Neural progenitor cell (in vitro differentiated cells): ENCODE measurements around the gene ZBTB20. TPM values are rescaled to one million over a fixed set of nuclear protein-coding genes. Genes with fewer than 3 reads are reported as not detected.

ENCODE experiments used
- DNase-seq: peaks from one replicate; pipeline ENCODE4 v3.0.0-alpha.2; 2016; ENCODE audit warnings: low spot score
- H2AFZ ChIP-seq: fragments of 200-600 bp; sonication (generic); replicated peaks from 2 replicates; pipeline ENCODE4 v1.6.1; 2016; ENCODE audit warnings: antibody characterized with exemption
- H3F3A ChIP-seq: fragments of 200-600 bp; sonication (generic); 2 replicates; pipeline ENCODE4 v1.6.1; 2016; ENCODE audit warnings: antibody characterized with exemption, low read depth
- H3K27ac ChIP-seq: fragments of 200-600 bp; sonication (generic); 2 replicates; pipeline ENCODE4 v1.5.1; 2016; ENCODE audit warnings: mild to moderate bottlenecking
- H3K27me3 ChIP-seq: fragments of 200-600 bp; sonication (generic); 2 replicates; pipeline ENCODE4 v1.6.1; 2016; ENCODE audit warnings: mild to moderate bottlenecking, moderate library complexity
- H3K36me3 ChIP-seq: fragments of 200-600 bp; sonication (generic); 2 replicates; pipeline ENCODE4 v1.5.1; 2016
- H3K4me1 ChIP-seq: fragments of 200-600 bp; sonication (generic); 2 replicates; pipeline ENCODE4 v1.6.1; 2016; ENCODE audit warnings: mixed run types
- H3K4me2 ChIP-seq: fragments of 200-600 bp; sonication (generic); 2 replicates; pipeline ENCODE4 v1.6.1; 2016
- H3K4me3 ChIP-seq: fragments of 200-600 bp; sonication (generic); 2 replicates; pipeline ENCODE4 v1.5.1; 2016
- H3K79me2 ChIP-seq: fragments of 200-600 bp; sonication (generic); 2 replicates; pipeline ENCODE4 v1.6.1; 2016; ENCODE audit warnings: low read depth
- H3K9ac ChIP-seq: fragments of 200-600 bp; sonication (generic); 2 replicates; pipeline ENCODE4 v1.6.1; 2016
- H3K9me3 ChIP-seq: fragments of 200-600 bp; sonication (generic); 2 replicates; pipeline ENCODE4 v1.5.1; 2016; ENCODE audit warnings: low read depth
- H4K20me1 ChIP-seq: fragments of 200-600 bp; sonication (generic); 2 replicates; pipeline ENCODE4 v1.6.1; 2016; ENCODE audit warnings: low read depth
- H3K27ac Mint-ChIP-seq: 3 replicates; pipeline ENCODE4 v1.8.0; 2021; ENCODE audit warnings: mixed read lengths
- H3K27me3 Mint-ChIP-seq: 2 replicates; pipeline ENCODE4 v1.8.0; 2022; ENCODE audit warnings: low read depth, mild to moderate bottlenecking, inconsistent platforms, moderate library complexity, mixed read lengths; ENCODE audit not compliant: insufficient read depth
- H3K36me3 Mint-ChIP-seq: 3 replicates; pipeline ENCODE4 v1.8.0; 2021; ENCODE audit warnings: mixed read lengths
- H3K4me1 Mint-ChIP-seq: 3 replicates; pipeline ENCODE4 v1.8.0; 2021; ENCODE audit warnings: mixed read lengths
- H3K4me3 Mint-ChIP-seq: 3 replicates; pipeline ENCODE4 v1.8.0; 2021; ENCODE audit warnings: mild to moderate bottlenecking, moderate library complexity, mixed read lengths
- H3K9me3 Mint-ChIP-seq: 3 replicates; pipeline ENCODE4 v1.8.0; 2020; ENCODE audit warnings: mixed read lengths
- EZH2 ChIP-seq: fragments of 200-600 bp; sonication (generic); IDR thresholded peaks from 2 replicates; pipeline ENCODE4 v1.6.1; 2017; ENCODE audit warnings: antibody characterized with exemption, mild to moderate bottlenecking, moderate library complexity
- EZH2phosphoT487 ChIP-seq: fragments of 200-600 bp; sonication (generic); IDR thresholded peaks from 2 replicates; pipeline ENCODE4 v1.6.1; 2017; ENCODE audit warnings: antibody characterized with exemption
- total RNA-seq: library from RNA; depleted of rRNA; stranded (reverse); fragments of >200 nt; gene quantifications from 2 replicates; pipeline ENCODE4 v1.2.3, GENCODE V29; 2015; ENCODE audit warnings: low replicate concordance
- TF ChIP-seq, protein P1 (sequence below): fragments of 200-600 bp; sonication (generic); IDR thresholded peaks from 2 replicates; pipeline ENCODE4 v1.5.1; 2017; ENCODE audit warnings: antibody characterized with exemption, mild to moderate bottlenecking

Gene ZBTB20
- total RNA-seq, 1 donor from 2014 or later: 1.9 TPM

DNA sequence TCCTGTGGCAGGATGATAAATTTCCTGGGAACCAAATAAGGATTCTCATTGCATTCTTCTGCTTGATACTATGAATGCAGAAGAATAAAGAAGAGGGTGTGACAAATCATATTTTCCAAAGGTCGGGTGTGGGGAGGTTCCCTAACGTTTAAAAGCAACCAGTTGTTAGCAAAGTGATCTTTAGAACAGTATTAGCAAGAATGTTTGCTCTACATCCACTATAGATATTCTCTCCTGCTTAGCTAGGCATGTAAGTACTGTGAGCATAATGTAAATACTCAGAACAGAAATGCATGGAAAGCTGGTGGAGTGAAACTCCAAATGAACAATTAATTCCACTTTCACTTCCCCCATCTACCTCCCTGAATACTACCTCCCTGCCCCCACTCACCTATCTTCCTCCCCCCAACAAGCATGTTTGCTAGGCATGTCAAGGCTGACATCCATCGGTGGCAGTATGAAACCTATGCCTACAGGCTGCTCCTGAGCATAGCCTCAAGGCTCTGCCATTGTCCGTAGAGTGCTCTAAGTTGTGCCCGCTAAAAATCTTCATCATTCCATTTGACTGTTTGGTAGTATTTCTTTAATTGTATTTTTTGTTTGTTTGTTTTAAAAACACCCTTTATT lies 523.6 kb downstream of the ZBTB20 start:
- Histone ChIP-seq H3K27ac (no peak overlapping the region), H3F3A (no peaks in the 10 kb centered on the region), H2AFZ (no peak overlapping the region), H3K9ac (no peak overlapping the region), H3K4me3 (no peak overlapping the region), H3K79me2 (no peaks in the 10 kb centered on the region), H3K27me3 (no peaks in the 10 kb centered on the region), H3K9me3 (no peaks in the 10 kb centered on the region), H4K20me1 (no peaks in the 10 kb centered on the region), H3K36me3 (no peaks in the 10 kb centered on the region), H3K4me1 (no peaks in the 10 kb centered on the region), H3K4me2 (no peak overlapping the region)
- TF ChIP-seq EZH2phosphoT487 (no peak), EZH2 (no peak)
- TF ChIP-seq, protein P1, sequence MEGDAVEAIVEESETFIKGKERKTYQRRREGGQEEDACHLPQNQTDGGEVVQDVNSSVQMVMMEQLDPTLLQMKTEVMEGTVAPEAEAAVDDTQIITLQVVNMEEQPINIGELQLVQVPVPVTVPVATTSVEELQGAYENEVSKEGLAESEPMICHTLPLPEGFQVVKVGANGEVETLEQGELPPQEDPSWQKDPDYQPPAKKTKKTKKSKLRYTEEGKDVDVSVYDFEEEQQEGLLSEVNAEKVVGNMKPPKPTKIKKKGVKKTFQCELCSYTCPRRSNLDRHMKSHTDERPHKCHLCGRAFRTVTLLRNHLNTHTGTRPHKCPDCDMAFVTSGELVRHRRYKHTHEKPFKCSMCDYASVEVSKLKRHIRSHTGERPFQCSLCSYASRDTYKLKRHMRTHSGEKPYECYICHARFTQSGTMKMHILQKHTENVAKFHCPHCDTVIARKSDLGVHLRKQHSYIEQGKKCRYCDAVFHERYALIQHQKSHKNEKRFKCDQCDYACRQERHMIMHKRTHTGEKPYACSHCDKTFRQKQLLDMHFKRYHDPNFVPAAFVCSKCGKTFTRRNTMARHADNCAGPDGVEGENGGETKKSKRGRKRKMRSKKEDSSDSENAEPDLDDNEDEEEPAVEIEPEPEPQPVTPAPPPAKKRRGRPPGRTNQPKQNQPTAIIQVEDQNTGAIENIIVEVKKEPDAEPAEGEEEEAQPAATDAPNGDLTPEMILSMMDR: no peak
- H3K9me3 Mint-ChIP-seq: no peaks in the 10 kb centered on the region
- peaks cover 22% of the 10 kb centered on the region for H3K4me1 Mint-ChIP-seq
- DNase-seq: no peak
- H3K36me3 Mint-ChIP-seq: no peaks in the 10 kb centered on the region
- no peak overlapping the region for H3K4me3 Mint-ChIP-seq
- H3K27ac Mint-ChIP-seq: peak overlapping the region; percentile 97
- H3K27me3 Mint-ChIP-seq: peaks cover 4% of the 10 kb centered on the region

DNA sequence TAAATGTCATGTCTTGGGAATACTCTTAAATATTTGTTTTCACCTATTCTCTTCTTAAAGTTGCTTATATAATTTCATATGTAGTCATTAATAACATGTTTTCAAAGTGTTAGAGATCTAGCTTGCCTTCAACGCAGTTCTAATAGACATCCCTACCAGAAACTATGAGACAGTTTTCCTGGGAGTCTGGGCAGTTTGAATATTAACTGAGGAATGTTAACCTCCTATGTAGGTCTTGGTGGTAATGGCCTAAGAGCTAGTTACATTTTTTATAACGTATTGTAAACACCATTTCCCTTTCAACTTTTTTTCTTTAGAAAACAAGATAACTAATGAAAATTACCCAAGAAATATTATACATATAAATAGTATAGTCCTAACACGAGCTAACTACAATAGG lies 525.1 kb downstream of the ZBTB20 start:
- DNase-seq: no peak
- Mint-ChIP-seq H3K27ac (no peak overlapping the region), H3K4me1 (peaks cover 22% of the 10 kb centered on the region), H3K9me3 (no peaks in the 10 kb centered on the region), H3K4me3 (no peak overlapping the region), H3K27me3 (peaks cover 2% of the 10 kb centered on the region), H3K36me3 (no peaks in the 10 kb centered on the region)
- no peak overlapping the region for H3K9ac ChIP-seq
- H3K27ac ChIP-seq: no peak overlapping the region
- no peaks in the 10 kb centered on the region for H4K20me1 ChIP-seq
- H3K4me1 ChIP-seq: no peaks in the 10 kb centered on the region
- no peak overlapping the region for H3K4me2 ChIP-seq
- no peak overlapping the region for H3K4me3 ChIP-seq
- H3K79me2 ChIP-seq: no peaks in the 10 kb centered on the region
- TF ChIP-seq, protein P1: no peak
- no peak for TF ChIP-seq EZH2phosphoT487
- TF ChIP-seq EZH2: no peak
- H3K9me3 ChIP-seq: no peaks in the 10 kb centered on the region
- H3F3A ChIP-seq: no peaks in the 10 kb centered on the region
- H2AFZ ChIP-seq: no peak overlapping the region
- no peaks in the 10 kb centered on the region for H3K27me3 ChIP-seq
- no peaks in the 10 kb centered on the region for H3K36me3 ChIP-seq

DNA sequence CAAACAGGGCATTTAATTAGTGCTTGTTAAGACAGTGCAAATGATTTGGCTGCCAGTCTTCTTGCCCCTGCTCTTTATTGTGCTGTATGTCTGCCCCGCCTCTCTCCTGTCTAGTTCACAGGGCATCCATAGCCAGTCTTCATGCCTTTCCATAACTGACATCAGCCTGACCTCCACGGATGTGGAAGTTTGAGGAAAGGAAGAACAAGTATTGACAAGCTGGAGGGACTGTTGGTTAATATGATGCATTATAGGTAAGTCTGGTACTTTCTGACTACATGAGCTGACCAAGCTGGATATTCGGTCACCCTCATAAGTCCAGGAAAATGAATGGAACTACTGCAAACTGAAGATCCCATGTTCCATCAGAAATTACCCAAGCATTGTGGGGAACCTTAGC lies 527.3 kb downstream of the ZBTB20 start:
- Mint-ChIP-seq H3K4me1 (peaks cover 15% of the 10 kb centered on the region), H3K9me3 (no peaks in the 10 kb centered on the region), H3K27me3 (peaks cover 2% of the 10 kb centered on the region), H3K4me3 (no peak overlapping the region), H3K27ac (no peak overlapping the region), H3K36me3 (no peaks in the 10 kb centered on the region)
- no peaks in the 10 kb centered on the region for H3K36me3 ChIP-seq
- no peaks in the 10 kb centered on the region for H3K4me1 ChIP-seq
- TF ChIP-seq EZH2phosphoT487 (no peak), EZH2 (no peak)
- TF ChIP-seq, protein P1: no peak
- no peaks in the 10 kb centered on the region for H3K79me2 ChIP-seq
- no peak overlapping the region for H3K4me3 ChIP-seq
- no peak overlapping the region for H2AFZ ChIP-seq
- no peak overlapping the region for H3K27ac ChIP-seq
- H4K20me1 ChIP-seq: no peaks in the 10 kb centered on the region
- H3F3A ChIP-seq: no peaks in the 10 kb centered on the region
- no peak overlapping the region for H3K9ac ChIP-seq
- H3K9me3 ChIP-seq: no peaks in the 10 kb centered on the region
- H3K27me3 ChIP-seq: no peaks in the 10 kb centered on the region
- DNase-seq: no peak
- no peak overlapping the region for H3K4me2 ChIP-seq
